Astrocyte (in vitro differentiated cells and primary cell): ENCODE data around the gene SNAP25. TPM values are rescaled to one million over a fixed set of nuclear protein-coding genes. Genes with fewer than 3 reads are reported as not detected.

ENCODE experiments used
- DNase-seq: peaks from one replicate; pipeline ENCODE4 v3.0.0-alpha.2; 2010; ENCODE audit warnings: low read depth
- FAIRE-seq: peaks from 2 replicates; lab custom pipeline; 2011; peaks lifted over from hg19 to GRCh38; lab: Jason Lieb, UNC
- H2AFZ ChIP-seq: 2 replicates; pipeline ENCODE4 v1.6.0; 2012; ENCODE audit warnings: low read depth, low read length, inconsistent platforms
- H3K27ac ChIP-seq: 2 replicates; pipeline ENCODE4 v1.5.1; 2011; ENCODE audit warnings: low read depth, low read length, inconsistent platforms
- H3K27me3 ChIP-seq: 2 replicates; pipeline ENCODE4 v1.6.0; 2011; ENCODE audit warnings: low read length, inconsistent platforms; ENCODE audit not compliant: insufficient read depth
- H3K36me3 ChIP-seq: 2 replicates; pipeline ENCODE4 v1.5.1; 2011; ENCODE audit warnings: low read length, inconsistent platforms; ENCODE audit not compliant: insufficient read depth
- H3K4me1 ChIP-seq: 2 replicates; pipeline ENCODE4 v1.5.1; 2011; ENCODE audit warnings: low read length, inconsistent platforms; ENCODE audit not compliant: insufficient read depth
- H3K4me2 ChIP-seq: 2 replicates; pipeline ENCODE4 v1.6.0; 2012; ENCODE audit warnings: low read length, inconsistent platforms
- H3K4me3 ChIP-seq: 2 replicates; pipeline ENCODE4 v1.5.1; 2011; ENCODE audit warnings: low read depth, mild to moderate bottlenecking, low read length, inconsistent platforms; ENCODE audit not compliant: insufficient read depth
- H3K79me2 ChIP-seq: 2 replicates; pipeline ENCODE4 v1.6.0; 2012; ENCODE audit warnings: mild to moderate bottlenecking, low read length, inconsistent platforms; ENCODE audit not compliant: insufficient read depth
- H3K9ac ChIP-seq: 2 replicates; pipeline ENCODE4 v1.6.0; 2012; ENCODE audit warnings: mild to moderate bottlenecking, low read length, inconsistent platforms
- H3K9me3 ChIP-seq: 2 replicates; pipeline ENCODE4 v1.5.1; 2012; ENCODE audit warnings: low read depth, mild to moderate bottlenecking, low read length, inconsistent platforms; ENCODE audit not compliant: insufficient read depth
- H4K20me1 ChIP-seq: 2 replicates; pipeline ENCODE4 v1.6.0; 2012; ENCODE audit warnings: low read length, inconsistent platforms; ENCODE audit not compliant: insufficient read depth
- H3K27ac Mint-ChIP-seq: one replicate; pipeline ENCODE4 v1.8.0; 2021; ENCODE audit warnings: mild to moderate bottlenecking, mixed read lengths; ENCODE audit not compliant: unreplicated experiment
- H3K27me3 Mint-ChIP-seq: one replicate; pipeline ENCODE4 v1.8.0; 2021; ENCODE audit warnings: low read depth, mixed read lengths; ENCODE audit not compliant: unreplicated experiment
- H3K36me3 Mint-ChIP-seq: one replicate; pipeline ENCODE4 v1.8.0; 2021; ENCODE audit warnings: low read depth, mixed read lengths; ENCODE audit not compliant: unreplicated experiment
- H3K4me1 Mint-ChIP-seq: one replicate; pipeline ENCODE4 v1.8.0; 2021; ENCODE audit warnings: low read depth, mixed read lengths; ENCODE audit not compliant: unreplicated experiment
- H3K4me3 Mint-ChIP-seq: one replicate; pipeline ENCODE4 v1.8.0; 2021; ENCODE audit warnings: mild to moderate bottlenecking, moderate library complexity, mixed read lengths; ENCODE audit not compliant: unreplicated experiment
- H3K9me3 Mint-ChIP-seq: one replicate; pipeline ENCODE4 v1.8.0; 2021; ENCODE audit warnings: mild to moderate bottlenecking, mixed read lengths; ENCODE audit not compliant: unreplicated experiment
- CTCF ChIP-seq: IDR thresholded peaks from 2 replicates; pipeline ENCODE4 v1.5.1; 2011; ENCODE audit warnings: low read depth, mild to moderate bottlenecking, inconsistent platforms, low read length, moderate library complexity; ENCODE audit not compliant: insufficient read depth
- EZH2 ChIP-seq: IDR thresholded peaks from 2 replicates; pipeline ENCODE4 v1.6.1; 2012; ENCODE audit warnings: mild to moderate bottlenecking, low read length, inconsistent platforms; ENCODE audit not compliant: insufficient read depth
- total RNA-seq: library from RNA; stranded (reverse); gene quantifications from 2 replicates; pipeline ENCODE4 v1.2.1, GENCODE V29; 2021

SNAP25 gene
- total RNA-seq, 1 donor from 2014 or later = 3.9 TPM

- peaks cover 3% of the 10 kb centered on the region for H3K9me3 Mint-ChIP-seq
- H3K36me3 Mint-ChIP-seq = no peaks in the 10 kb centered on the region
- Histone ChIP-seq H3K36me3 (no peaks in the 10 kb centered on the region), H3K4me2 (no peak overlapping the region), H3K27ac (no peak overlapping the region), H3K27me3 (peaks cover 6% of the 10 kb centered on the region), H3K79me2 (no peaks in the 10 kb centered on the region), H3K9me3 (no peaks in the 10 kb centered on the region), H3K9ac (no peak overlapping the region), H4K20me1 (no peaks in the 10 kb centered on the region), H3K4me1 (peaks cover 7% of the 10 kb centered on the region), H2AFZ (no peak overlapping the region), H3K4me3 (no peak overlapping the region)
- DNase-seq = no peak
- TF ChIP-seq CTCF (no peak), EZH2 (no peak)
- no peak overlapping the region for H3K27ac Mint-ChIP-seq
- H3K4me3 Mint-ChIP-seq = no peak overlapping the region
- no peak for FAIRE-seq
- peaks cover 6% of the 10 kb centered on the region for H3K4me1 Mint-ChIP-seq
- H3K27me3 Mint-ChIP-seq = peaks cover 7% of the 10 kb centered on the region
Observed at GRCh38 chr20:10324198-10324847, 105.7 kb downstream of the SNAP25 start.

- DNase-seq = no peak
- FAIRE-seq = no peak
- Mint-ChIP-seq H3K9me3 (no peaks in the 10 kb centered on the region), H3K27ac (peak overlapping the region; percentile 71), H3K4me3 (no peak overlapping the region), H3K27me3 (peaks cover 3% of the 10 kb centered on the region), H3K4me1 (peaks cover 4% of the 10 kb centered on the region), H3K36me3 (no peaks in the 10 kb centered on the region)
- Histone ChIP-seq H3K9me3 (no peaks in the 10 kb centered on the region), H3K79me2 (no peaks in the 10 kb centered on the region), H3K4me3 (no peak overlapping the region), H3K4me1 (no peaks in the 10 kb centered on the region), H4K20me1 (no peaks in the 10 kb centered on the region), H3K4me2 (no peak overlapping the region), H3K9ac (no peak overlapping the region), H3K36me3 (no peaks in the 10 kb centered on the region), H3K27me3 (peaks cover 8% of the 10 kb centered on the region), H2AFZ (no peak overlapping the region), H3K27ac (no peak overlapping the region)
- TF ChIP-seq CTCF (no peak), EZH2 (no peak)
Observed at GRCh38 chr20:10328897-10329255, 110.2 kb downstream of the SNAP25 start.

- H3K27me3 Mint-ChIP-seq = peaks cover 1% of the 10 kb centered on the region
- no peaks in the 10 kb centered on the region for H3K36me3 ChIP-seq
- peaks cover 4% of the 10 kb centered on the region for H3K4me1 Mint-ChIP-seq
- H2AFZ ChIP-seq = no peak overlapping the region
- H3K9me3 ChIP-seq = no peaks in the 10 kb centered on the region
- TF ChIP-seq EZH2 = no peak
- no peak for TF ChIP-seq CTCF
- no peak overlapping the region for H3K4me2 ChIP-seq
- no peaks in the 10 kb centered on the region for H3K79me2 ChIP-seq
- H3K27me3 ChIP-seq = peaks cover 8% of the 10 kb centered on the region
- no peaks in the 10 kb centered on the region for H4K20me1 ChIP-seq
- no peak overlapping the region for H3K4me3 Mint-ChIP-seq
- DNase-seq = no peak
- H3K4me3 ChIP-seq = no peak overlapping the region
- H3K36me3 Mint-ChIP-seq = no peaks in the 10 kb centered on the region
- H3K4me1 ChIP-seq = no peaks in the 10 kb centered on the region
- H3K27ac Mint-ChIP-seq = no peak overlapping the region
- no peak overlapping the region for H3K9ac ChIP-seq
- no peak for FAIRE-seq
- no peak overlapping the region for H3K27ac ChIP-seq
- no peaks in the 10 kb centered on the region for H3K9me3 Mint-ChIP-seq
Observed at GRCh38 chr20:10329387-10330005, 110.9 kb downstream of the SNAP25 start.
